ENCODE data around the gene KLF9.

The KLF9 gene

DNA sequence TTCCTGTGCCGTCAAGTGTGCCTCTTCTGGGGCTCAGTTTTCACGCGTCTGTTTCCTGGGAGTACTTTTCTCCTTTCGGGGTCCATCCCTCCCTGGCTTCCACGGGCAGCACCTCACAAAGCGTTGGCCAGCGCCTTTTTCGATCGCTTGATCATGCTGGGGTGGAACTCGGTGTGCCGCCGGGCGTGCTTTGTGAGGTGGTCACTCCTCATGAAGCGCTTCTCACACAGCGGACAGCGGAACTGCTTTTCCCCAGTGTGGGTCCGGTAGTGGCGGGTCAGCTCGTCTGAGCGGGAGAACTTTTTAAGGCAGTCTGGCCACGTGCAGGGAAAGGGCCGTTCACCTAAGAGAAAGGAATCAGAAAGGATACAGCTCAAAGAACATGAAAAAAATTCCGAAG, 26.8 kb downstream of the KLF9 start:
- H3K4me3 ChIP-seq (ENCODE audit: low read depth in 1 of 2, low read length in 2 of 2), result no peak overlapping the region
- no peaks in the 10 kb centered on the region for H3K27me3 ChIP-seq (ENCODE audit: low read depth, low read length)
- H3K4me1 ChIP-seq (ENCODE audit: control insufficient read depth in 1 of 2, insufficient read depth in 2 of 2, low read length in 2 of 2), result peaks cover 30 to 61% of the 10 kb centered on the region in 2 donors
- no peak overlapping the region for H3K27ac ChIP-seq (ENCODE audit: low read length)
- H3K9me3 ChIP-seq (ENCODE audit: control insufficient read depth in 1 of 2, low read length in 2 of 2), result no peaks in the 10 kb centered on the region
- peaks cover 14 to 22% of the 10 kb centered on the region in 2 donors for H3K36me3 ChIP-seq (ENCODE audit: control insufficient read depth in 1 of 2, insufficient read depth in 2 of 2, low read length in 2 of 2)

DNA sequence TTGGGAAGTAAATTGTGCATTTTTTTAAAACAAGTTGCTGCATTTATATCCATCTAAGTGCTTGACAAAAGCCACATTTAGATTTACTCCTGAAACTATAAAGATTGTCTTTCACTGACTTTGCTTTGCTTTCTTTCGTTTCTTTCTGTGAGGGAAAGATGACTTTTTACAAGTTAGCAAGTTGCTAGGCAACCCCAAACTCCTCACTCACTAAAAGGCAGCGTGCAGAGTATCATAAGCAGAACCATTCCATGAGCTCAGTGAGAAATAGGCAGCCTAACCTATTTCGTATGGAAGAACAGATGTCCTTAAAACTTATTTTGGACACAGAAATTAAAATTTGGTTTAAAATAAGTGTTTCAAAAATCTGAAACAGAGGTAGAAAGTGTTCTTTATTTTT, 29.0 kb downstream of the KLF9 start:
- Histone ChIP-seq H3K9me3 (ENCODE audit: control insufficient read depth in 1 of 2, low read length in 2 of 2) (no peaks in the 10 kb centered on the region), H3K4me1 (ENCODE audit: control insufficient read depth in 1 of 2, insufficient read depth in 2 of 2, low read length in 2 of 2) (peaks cover 10 to 39% of the 10 kb centered on the region in 2 donors), H3K27me3 (ENCODE audit: low read depth, low read length) (no peaks in the 10 kb centered on the region), H3K27ac (ENCODE audit: low read length) (no peak overlapping the region), H3K4me3 (ENCODE audit: low read depth in 1 of 2, low read length in 2 of 2) (no peak overlapping the region), H3K36me3 (ENCODE audit: control insufficient read depth in 1 of 2, insufficient read depth in 2 of 2, low read length in 2 of 2) (peaks cover 14 to 22% of the 10 kb centered on the region in 2 donors)

DNA sequence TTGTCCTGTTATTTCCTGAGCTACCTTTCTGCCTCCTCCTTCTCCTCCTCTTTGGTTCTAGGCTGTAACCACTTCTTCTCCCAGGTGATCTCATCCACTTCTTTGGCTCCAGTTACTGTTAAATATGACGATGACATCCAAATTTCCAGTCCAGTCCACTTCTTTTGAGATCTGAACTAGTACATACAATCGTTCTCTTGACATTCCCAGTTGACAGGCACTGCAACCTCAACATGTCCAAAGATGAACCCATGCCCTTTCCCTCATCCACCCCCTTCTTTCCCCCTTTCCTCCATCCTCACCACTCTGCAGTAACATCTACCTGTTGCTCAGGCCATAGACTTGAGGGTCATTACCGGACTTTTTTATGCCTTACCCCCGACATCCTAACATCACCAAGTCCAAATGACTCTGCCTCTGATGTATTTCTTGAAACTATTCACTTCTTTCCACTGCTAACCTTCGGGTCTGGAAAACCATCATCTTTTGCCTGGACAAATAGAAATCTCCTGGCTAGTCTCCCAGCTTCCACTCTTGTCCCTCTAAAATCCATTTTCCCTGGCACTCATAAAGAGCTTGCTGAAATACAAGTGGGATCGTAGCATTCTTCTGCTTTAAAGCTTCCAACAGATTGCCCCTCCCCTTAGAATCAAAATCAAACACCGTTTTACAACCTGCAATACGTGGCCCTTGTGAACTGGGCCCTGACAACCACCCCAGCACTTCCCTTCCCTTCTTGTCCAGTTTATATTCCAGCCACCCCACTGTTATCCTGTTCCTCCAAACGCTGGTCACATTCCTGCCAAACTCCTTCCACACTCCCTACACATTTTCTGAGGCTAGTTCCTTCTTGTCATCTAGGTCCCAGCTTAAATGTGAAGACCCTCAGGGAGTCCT, 31.5 kb downstream of the KLF9 start:
- Histone ChIP-seq H3K27me3 (ENCODE audit: low read depth, low read length) (no peaks in the 10 kb centered on the region), H3K9me3 (ENCODE audit: control insufficient read depth in 1 of 2, low read length in 2 of 2) (no peaks in the 10 kb centered on the region), H3K4me3 (ENCODE audit: low read depth in 1 of 2, low read length in 2 of 2) (no peak overlapping the region), H3K4me1 (ENCODE audit: control insufficient read depth in 1 of 2, insufficient read depth in 2 of 2, low read length in 2 of 2) (peaks cover 4 to 25% of the 10 kb centered on the region in 2 donors), H3K36me3 (ENCODE audit: control insufficient read depth in 1 of 2, insufficient read depth in 2 of 2, low read length in 2 of 2) (peaks cover 14 to 22% of the 10 kb centered on the region in 2 donors), H3K27ac (ENCODE audit: low read length) (no peak overlapping the region)

DNA sequence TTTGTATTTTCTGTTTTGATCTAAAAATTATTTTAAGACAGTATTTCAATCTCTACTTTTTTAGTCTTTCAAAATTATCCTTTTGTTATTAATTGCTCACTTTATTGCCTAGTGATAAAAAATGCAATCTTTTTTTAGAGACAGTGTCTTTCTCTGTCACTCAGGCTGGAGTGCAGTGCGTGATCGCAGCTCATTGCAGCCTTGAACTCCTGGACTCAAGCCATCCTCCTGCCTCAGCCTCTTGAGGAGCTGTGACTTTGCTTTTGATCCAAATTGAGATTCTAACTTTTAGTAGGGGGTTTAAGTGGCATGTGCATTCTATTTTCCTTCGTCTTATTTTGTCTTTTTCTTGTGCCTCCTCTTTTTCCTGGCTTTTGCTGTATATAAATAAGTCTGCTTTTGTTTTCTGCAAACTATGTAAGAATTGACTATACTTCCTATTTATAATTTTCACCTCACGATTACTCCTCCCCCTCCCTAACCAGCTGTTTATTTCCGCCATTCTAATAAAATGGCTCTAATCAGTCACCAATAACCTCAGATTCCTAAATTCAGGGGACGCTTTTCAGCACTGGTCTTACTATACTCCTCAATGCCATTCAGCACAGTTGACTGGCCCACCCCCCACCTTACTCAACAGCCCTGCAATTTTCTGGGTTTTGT, 32.3 kb downstream of the KLF9 start:
- Histone ChIP-seq H3K27ac (ENCODE audit: low read length) (no peak overlapping the region), H3K27me3 (ENCODE audit: low read depth, low read length) (no peaks in the 10 kb centered on the region), H3K4me1 (ENCODE audit: control insufficient read depth in 1 of 2, insufficient read depth in 2 of 2, low read length in 2 of 2) (peaks cover 4 to 19% of the 10 kb centered on the region in 2 donors), H3K4me3 (ENCODE audit: low read depth in 1 of 2, low read length in 2 of 2) (no peak overlapping the region), H3K9me3 (ENCODE audit: control insufficient read depth in 1 of 2, low read length in 2 of 2) (no peaks in the 10 kb centered on the region), H3K36me3 (ENCODE audit: control insufficient read depth in 1 of 2, insufficient read depth in 2 of 2, low read length in 2 of 2) (peaks cover 14 to 19% of the 10 kb centered on the region in 2 donors)

DNA sequence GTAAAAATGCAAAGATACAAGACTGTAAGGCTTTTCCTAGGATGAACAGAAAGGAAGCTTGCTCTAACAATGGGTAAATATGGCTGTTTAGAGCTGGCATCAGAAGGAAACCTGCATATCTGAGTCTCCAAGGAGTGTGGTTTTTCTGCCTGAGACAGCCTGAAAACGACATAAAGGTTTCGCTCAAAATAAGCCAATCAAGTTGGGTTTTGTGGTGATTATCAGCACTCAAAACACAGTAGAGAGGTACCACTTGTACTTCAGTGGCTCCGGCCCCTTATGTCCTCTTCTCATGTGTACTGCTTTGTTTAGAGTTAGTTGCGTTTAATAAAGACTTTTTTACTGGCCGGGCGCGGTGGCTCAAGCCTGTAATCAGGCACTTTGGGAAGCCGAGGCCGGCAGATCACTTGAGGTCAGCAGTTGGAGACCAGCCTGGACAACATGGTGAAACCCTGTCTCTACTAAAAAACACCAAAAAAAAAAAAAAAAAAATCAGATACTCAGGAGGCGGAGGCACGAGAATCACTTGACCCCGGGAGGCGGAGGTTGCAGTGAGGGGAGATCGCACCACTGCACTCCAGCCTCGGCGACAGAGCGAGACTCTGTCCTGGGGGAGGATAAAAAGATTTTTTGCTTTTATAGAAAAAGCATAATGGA, 39.4 kb downstream of the KLF9 start:
- Histone ChIP-seq H3K4me3 (ENCODE audit: low read depth in 1 of 2, low read length in 2 of 2) (no peak overlapping the region), H3K27me3 (ENCODE audit: low read depth, low read length) (no peaks in the 10 kb centered on the region)

DNA sequence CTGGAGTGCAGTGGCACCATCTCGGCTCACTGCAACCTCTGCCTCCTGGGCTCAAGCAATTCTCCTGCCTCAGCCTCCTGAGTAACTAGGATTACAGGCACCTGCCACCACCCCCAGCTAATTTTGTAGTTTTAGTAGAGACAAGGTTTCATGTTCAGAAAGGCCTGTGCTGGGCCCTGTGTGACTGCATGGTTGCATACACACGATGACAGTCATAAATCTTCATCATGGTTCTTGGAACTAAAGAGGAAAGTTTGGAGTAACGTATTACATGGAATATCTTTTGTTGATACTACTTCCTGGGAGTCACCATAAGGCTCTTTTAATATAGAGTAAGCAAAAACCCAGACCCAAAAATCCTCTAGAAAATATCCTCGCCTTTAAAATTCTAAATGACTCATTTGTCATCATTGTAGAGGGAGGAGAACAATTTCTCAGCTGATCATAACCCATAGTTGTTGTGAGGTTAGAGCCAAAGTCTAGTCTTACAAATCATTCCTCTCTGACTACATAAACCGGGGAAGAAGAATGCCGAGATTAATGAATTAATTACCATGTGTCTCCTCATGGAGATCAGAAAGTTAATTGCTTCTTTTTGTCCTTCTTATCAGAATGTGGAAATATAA, 47.0 kb downstream of the KLF9 start:
- Histone ChIP-seq H3K4me1 (ENCODE audit: control insufficient read depth in 1 of 2, insufficient read depth in 2 of 2, low read length in 2 of 2) (no peaks in the 10 kb centered on the region), H3K27ac (ENCODE audit: low read length) (no peak overlapping the region), H3K36me3 (ENCODE audit: control insufficient read depth in 1 of 2, insufficient read depth in 2 of 2, low read length in 2 of 2) (no peaks in the 10 kb centered on the region), H3K27me3 (ENCODE audit: low read depth, low read length) (no peaks in the 10 kb centered on the region), H3K9me3 (ENCODE audit: control insufficient read depth in 1 of 2, low read length in 2 of 2) (no peaks in the 10 kb centered on the region), H3K4me3 (ENCODE audit: low read depth in 1 of 2, low read length in 2 of 2) (no peak overlapping the region)

More for the DNA sequence above, 39.4 kb downstream of the KLF9 start:
- H3K36me3 ChIP-seq (ENCODE audit: control insufficient read depth in 1 of 2, insufficient read depth in 2 of 2, low read length in 2 of 2), result no peaks in the 10 kb centered on the region
- no peaks in the 10 kb centered on the region for H3K9me3 ChIP-seq (ENCODE audit: control insufficient read depth in 1 of 2, low read length in 2 of 2)
- H3K27ac ChIP-seq (ENCODE audit: low read length), result no peak overlapping the region
- no peaks in the 10 kb centered on the region for H3K4me1 ChIP-seq (ENCODE audit: control insufficient read depth in 1 of 2, insufficient read depth in 2 of 2, low read length in 2 of 2)

DNA sequence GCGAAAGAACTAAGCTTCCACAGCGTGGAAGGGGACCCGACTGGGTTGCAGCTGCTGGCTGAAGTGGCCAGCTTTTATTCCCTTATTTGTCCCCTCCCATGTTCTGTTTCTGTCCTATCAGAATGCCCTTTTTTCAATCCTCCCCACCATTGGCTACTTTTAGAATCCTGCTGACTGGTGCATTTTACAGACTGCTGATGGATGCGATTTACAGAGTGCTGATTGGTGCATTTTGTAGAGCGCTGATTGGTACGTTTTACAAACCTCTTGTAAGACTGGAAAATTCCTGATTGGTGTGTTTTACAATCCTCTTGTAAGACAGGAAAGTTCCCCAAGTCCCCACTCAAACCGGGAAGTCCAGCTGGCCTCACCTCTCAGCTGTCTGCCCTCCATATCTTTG, 50.7 kb downstream of the KLF9 start:
- no peaks in the 10 kb centered on the region for H3K4me1 ChIP-seq (ENCODE audit: control insufficient read depth in 1 of 2, insufficient read depth in 2 of 2, low read length in 2 of 2)
- no peaks in the 10 kb centered on the region for H3K36me3 ChIP-seq (ENCODE audit: control insufficient read depth in 1 of 2, insufficient read depth in 2 of 2, low read length in 2 of 2)
- no peak overlapping the region for H3K27ac ChIP-seq (ENCODE audit: low read length)
- no peaks in the 10 kb centered on the region for H3K9me3 ChIP-seq (ENCODE audit: control insufficient read depth in 1 of 2, low read length in 2 of 2)
- H3K4me3 ChIP-seq (ENCODE audit: low read depth in 1 of 2, low read length in 2 of 2), result no peak overlapping the region
- no peaks in the 10 kb centered on the region for H3K27me3 ChIP-seq (ENCODE audit: low read depth, low read length)

DNA sequence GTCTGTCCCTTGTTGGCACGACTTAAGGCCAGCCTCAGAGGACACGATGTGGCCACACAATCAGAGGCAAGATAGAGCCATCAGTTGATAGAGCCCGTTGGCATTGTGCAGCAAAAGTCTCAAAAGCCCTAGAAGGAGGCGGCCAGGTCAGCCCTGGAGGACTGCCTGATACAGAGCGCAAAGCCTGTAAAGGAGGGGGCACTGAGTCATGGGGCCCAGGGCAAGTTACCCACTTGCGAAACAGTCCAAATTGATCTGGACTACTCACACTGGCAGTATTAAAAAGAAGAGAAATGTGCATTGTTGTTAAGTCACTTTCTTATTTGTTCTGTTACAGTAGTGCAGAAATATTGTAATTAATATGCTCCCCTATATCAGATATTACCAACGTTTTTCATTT, 51.5 kb downstream of the KLF9 start:
- no peak overlapping the region for H3K27ac ChIP-seq (ENCODE audit: low read length)
- no peak overlapping the region for H3K4me3 ChIP-seq (ENCODE audit: low read depth in 1 of 2, low read length in 2 of 2)
- H3K9me3 ChIP-seq (ENCODE audit: control insufficient read depth in 1 of 2, low read length in 2 of 2), result no peaks in the 10 kb centered on the region
- H3K27me3 ChIP-seq (ENCODE audit: low read depth, low read length), result no peaks in the 10 kb centered on the region
- no peaks in the 10 kb centered on the region for H3K4me1 ChIP-seq (ENCODE audit: control insufficient read depth in 1 of 2, insufficient read depth in 2 of 2, low read length in 2 of 2)
- peaks cover 0 to 5% of the 10 kb centered on the region in 2 donors for H3K36me3 ChIP-seq (ENCODE audit: control insufficient read depth in 1 of 2, insufficient read depth in 2 of 2, low read length in 2 of 2)

DNA sequence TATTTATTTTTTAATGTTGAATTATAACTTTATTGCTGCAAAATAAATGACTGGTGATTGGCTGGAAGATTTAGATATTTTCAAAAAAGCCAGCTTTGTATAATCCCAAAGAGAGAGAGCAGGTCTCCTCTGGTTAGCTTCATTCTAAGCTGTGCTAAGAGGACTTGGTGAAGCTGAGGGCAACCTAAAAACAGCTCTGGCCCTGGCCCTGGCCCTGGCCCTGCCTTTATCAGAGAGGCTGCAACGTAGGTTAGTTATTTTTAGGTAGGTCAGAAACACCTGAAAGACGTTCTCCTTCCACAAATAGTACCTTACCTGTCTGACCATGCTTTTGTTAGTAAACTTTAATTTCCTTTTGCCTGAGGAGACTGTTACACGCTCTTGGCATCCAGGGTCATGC, 58.7 kb downstream of the KLF9 start:
- Histone ChIP-seq H3K4me1 (ENCODE audit: control insufficient read depth in 1 of 2, insufficient read depth in 2 of 2, low read length in 2 of 2) (peaks cover 0 to 6% of the 10 kb centered on the region in 2 donors), H3K27ac (ENCODE audit: low read length) (no peak overlapping the region), H3K9me3 (ENCODE audit: control insufficient read depth in 1 of 2, low read length in 2 of 2) (no peaks in the 10 kb centered on the region), H3K27me3 (ENCODE audit: low read depth, low read length) (no peaks in the 10 kb centered on the region), H3K4me3 (ENCODE audit: low read depth in 1 of 2, low read length in 2 of 2) (no peak overlapping the region), H3K36me3 (ENCODE audit: control insufficient read depth in 1 of 2, insufficient read depth in 2 of 2, low read length in 2 of 2) (peaks cover 0 to 10% of the 10 kb centered on the region in 2 donors)

DNA sequence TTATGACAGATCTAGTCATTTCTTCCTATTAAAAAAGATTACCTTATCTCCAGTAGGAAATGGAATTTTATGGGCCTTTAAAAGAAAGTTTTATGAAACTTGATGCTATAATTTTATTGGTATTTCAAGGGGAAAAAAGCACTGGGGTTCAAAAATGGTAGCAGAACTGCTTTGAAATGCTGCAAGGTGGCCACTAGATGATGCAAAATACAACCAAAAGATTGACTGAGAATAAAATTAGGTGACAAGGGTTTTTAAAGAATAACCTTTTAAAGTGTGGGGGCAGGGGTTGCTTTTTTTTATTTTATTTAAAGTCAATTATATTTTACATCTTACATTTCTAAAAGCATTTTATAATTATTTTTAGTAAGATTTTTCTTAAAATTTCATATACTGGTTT, 61.7 kb downstream of the KLF9 start:
- H3K4me3 ChIP-seq (ENCODE audit: low read depth in 1 of 2, low read length in 2 of 2), result no peak overlapping the region
- peaks cover 0 to 6% of the 10 kb centered on the region in 2 donors for H3K4me1 ChIP-seq (ENCODE audit: control insufficient read depth in 1 of 2, insufficient read depth in 2 of 2, low read length in 2 of 2)
- H3K27ac ChIP-seq (ENCODE audit: low read length), result no peak overlapping the region
- H3K9me3 ChIP-seq (ENCODE audit: control insufficient read depth in 1 of 2, low read length in 2 of 2), result no peaks in the 10 kb centered on the region
- H3K36me3 ChIP-seq (ENCODE audit: control insufficient read depth in 1 of 2, insufficient read depth in 2 of 2, low read length in 2 of 2), result peaks cover 8 to 17% of the 10 kb centered on the region in 2 donors
- H3K27me3 ChIP-seq (ENCODE audit: low read depth, low read length), result no peaks in the 10 kb centered on the region

DNA sequence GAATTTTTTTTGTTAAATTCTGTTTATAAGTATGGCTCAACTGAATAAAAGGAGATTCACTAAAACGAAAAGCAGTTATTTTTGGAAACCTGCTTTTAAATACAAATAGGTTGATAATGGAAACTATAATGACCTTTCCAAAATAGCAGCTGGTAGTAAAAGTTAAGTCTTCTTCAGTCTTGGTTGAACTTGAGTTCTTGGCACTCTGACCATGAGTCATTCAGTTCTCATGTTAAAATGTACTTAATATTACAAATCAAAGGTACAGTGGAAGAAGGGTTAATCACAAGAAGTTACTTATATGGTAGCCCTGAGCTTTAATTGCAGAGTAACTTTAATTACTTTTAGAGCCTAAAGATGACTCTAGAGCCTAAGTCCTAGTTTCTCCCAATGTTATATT, 62.1 kb downstream of the KLF9 start:
- no peaks in the 10 kb centered on the region for H3K27me3 ChIP-seq (ENCODE audit: low read depth, low read length)
- H3K4me3 ChIP-seq (ENCODE audit: low read depth in 1 of 2, low read length in 2 of 2), result no peak overlapping the region
- H3K27ac ChIP-seq (ENCODE audit: low read length), result no peak overlapping the region
- H3K36me3 ChIP-seq (ENCODE audit: control insufficient read depth in 1 of 2, insufficient read depth in 2 of 2, low read length in 2 of 2), result peaks cover 9 to 19% of the 10 kb centered on the region in 2 donors
- peaks cover 0 to 6% of the 10 kb centered on the region in 2 donors for H3K4me1 ChIP-seq (ENCODE audit: control insufficient read depth in 1 of 2, insufficient read depth in 2 of 2, low read length in 2 of 2)
- H3K9me3 ChIP-seq (ENCODE audit: control insufficient read depth in 1 of 2, low read length in 2 of 2), result no peaks in the 10 kb centered on the region

Measured in muscle layer of duodenum (tissue), 2 donors.